HepG2 (cell line): ENCODE data around the gene MYH3. TPM values are rescaled to one million over a fixed set of nuclear protein-coding genes. Genes with fewer than 3 reads are reported as not detected.

ENCODE experiments used
- DMAP1 ChIP-seq: IDR thresholded peaks from 2 replicates; pipeline ENCODE4 v1.6.1; 2016
- HNRNPUL1 ChIP-seq: fragments of 200-400 bp; formaldehyde crosslinking; IDR thresholded peaks from 2 replicates; pipeline ENCODE4 v1.6.1; 2017; ENCODE audit warnings: low read depth, mild to moderate bottlenecking, low read length, moderate library complexity
- PRPF4 ChIP-seq: fragments of 200-400 bp; formaldehyde crosslinking; IDR thresholded peaks from 2 replicates; pipeline ENCODE4 v1.6.1; 2016; ENCODE audit warnings: low read length, low read depth; ENCODE audit not compliant: poor library complexity, severe bottlenecking
- TMF1 ChIP-seq: sonication (generic); formaldehyde crosslinking; IDR thresholded peaks from 2 replicates; pipeline ENCODE4 v1.8.1; 2022; ENCODE audit warnings: low read depth, missing genetic modification reagents
- ZNF138 ChIP-seq: sonication (generic); formaldehyde crosslinking; IDR thresholded peaks from 2 replicates; pipeline ENCODE4 v1.5.0; 2020; ENCODE audit warnings: mild to moderate bottlenecking, low read depth, missing genetic modification reagents
- ZNF615 ChIP-seq: sonication (generic); formaldehyde crosslinking; IDR thresholded peaks from 2 replicates; pipeline ENCODE4 v1.5.0; 2020; ENCODE audit warnings: mild to moderate bottlenecking, missing genetic modification reagents, borderline replicate concordance
- ZNF672 ChIP-seq: sonication (generic); formaldehyde crosslinking; IDR thresholded peaks from 2 replicates; pipeline ENCODE4 v1.8.1; 2022; ENCODE audit warnings: missing genetic modification reagents
- polyA plus RNA-seq, 8 experiments: library from polyadenylated mRNA; depleted of rRNA in 3 of 8; stranded (reverse) in 7 of 8; unstranded in 1 of 8; fragments of >200 nt; fragmentation: Illumina TruSeq in 4 of 8; extraction: Trizol in 4 of 8; gene quantifications; 2 replicates each; pipeline versions ENCODE4 v1.2.1 to v1.2.3, GENCODE V29; 2011 to 2016; ENCODE audit warnings: low read depth in 4 of 8, missing spikeins in 1 of 8, mixed read lengths in 1 of 8; ENCODE audit not compliant: insufficient read depth in 1 of 8
- total RNA-seq, 5 experiments: library from RNA; depleted of rRNA; stranded (reverse); fragments of >200 nt; fragmentation: Illumina TruSeq; extraction: Trizol; gene quantifications; 2 replicates each; pipeline ENCODE4 v1.2.3, GENCODE V29; 2016; ENCODE audit warnings: low read depth in 1 of 5
- TF ChIP-seq, protein P1 (sequence below): sonication (generic); formaldehyde crosslinking; IDR thresholded peaks from 2 replicates; pipeline ENCODE4 v1.5.0; 2020; ENCODE audit warnings: mild to moderate bottlenecking, missing genetic modification reagents, borderline replicate concordance
- TF ChIP-seq, protein P2 (sequence below): sonication (generic); formaldehyde crosslinking; IDR thresholded peaks from 2 replicates; pipeline ENCODE4 v1.5.0; 2020; ENCODE audit warnings: missing genetic modification reagents

MYH3 gene
- total and polyA plus RNA-seq, 2 of the 13 experiments (the other 11 are each of a cell fraction or from before 2014, with no cell fraction given): 2.5 to 4.5 TPM

- TF ChIP-seq, protein P1, sequence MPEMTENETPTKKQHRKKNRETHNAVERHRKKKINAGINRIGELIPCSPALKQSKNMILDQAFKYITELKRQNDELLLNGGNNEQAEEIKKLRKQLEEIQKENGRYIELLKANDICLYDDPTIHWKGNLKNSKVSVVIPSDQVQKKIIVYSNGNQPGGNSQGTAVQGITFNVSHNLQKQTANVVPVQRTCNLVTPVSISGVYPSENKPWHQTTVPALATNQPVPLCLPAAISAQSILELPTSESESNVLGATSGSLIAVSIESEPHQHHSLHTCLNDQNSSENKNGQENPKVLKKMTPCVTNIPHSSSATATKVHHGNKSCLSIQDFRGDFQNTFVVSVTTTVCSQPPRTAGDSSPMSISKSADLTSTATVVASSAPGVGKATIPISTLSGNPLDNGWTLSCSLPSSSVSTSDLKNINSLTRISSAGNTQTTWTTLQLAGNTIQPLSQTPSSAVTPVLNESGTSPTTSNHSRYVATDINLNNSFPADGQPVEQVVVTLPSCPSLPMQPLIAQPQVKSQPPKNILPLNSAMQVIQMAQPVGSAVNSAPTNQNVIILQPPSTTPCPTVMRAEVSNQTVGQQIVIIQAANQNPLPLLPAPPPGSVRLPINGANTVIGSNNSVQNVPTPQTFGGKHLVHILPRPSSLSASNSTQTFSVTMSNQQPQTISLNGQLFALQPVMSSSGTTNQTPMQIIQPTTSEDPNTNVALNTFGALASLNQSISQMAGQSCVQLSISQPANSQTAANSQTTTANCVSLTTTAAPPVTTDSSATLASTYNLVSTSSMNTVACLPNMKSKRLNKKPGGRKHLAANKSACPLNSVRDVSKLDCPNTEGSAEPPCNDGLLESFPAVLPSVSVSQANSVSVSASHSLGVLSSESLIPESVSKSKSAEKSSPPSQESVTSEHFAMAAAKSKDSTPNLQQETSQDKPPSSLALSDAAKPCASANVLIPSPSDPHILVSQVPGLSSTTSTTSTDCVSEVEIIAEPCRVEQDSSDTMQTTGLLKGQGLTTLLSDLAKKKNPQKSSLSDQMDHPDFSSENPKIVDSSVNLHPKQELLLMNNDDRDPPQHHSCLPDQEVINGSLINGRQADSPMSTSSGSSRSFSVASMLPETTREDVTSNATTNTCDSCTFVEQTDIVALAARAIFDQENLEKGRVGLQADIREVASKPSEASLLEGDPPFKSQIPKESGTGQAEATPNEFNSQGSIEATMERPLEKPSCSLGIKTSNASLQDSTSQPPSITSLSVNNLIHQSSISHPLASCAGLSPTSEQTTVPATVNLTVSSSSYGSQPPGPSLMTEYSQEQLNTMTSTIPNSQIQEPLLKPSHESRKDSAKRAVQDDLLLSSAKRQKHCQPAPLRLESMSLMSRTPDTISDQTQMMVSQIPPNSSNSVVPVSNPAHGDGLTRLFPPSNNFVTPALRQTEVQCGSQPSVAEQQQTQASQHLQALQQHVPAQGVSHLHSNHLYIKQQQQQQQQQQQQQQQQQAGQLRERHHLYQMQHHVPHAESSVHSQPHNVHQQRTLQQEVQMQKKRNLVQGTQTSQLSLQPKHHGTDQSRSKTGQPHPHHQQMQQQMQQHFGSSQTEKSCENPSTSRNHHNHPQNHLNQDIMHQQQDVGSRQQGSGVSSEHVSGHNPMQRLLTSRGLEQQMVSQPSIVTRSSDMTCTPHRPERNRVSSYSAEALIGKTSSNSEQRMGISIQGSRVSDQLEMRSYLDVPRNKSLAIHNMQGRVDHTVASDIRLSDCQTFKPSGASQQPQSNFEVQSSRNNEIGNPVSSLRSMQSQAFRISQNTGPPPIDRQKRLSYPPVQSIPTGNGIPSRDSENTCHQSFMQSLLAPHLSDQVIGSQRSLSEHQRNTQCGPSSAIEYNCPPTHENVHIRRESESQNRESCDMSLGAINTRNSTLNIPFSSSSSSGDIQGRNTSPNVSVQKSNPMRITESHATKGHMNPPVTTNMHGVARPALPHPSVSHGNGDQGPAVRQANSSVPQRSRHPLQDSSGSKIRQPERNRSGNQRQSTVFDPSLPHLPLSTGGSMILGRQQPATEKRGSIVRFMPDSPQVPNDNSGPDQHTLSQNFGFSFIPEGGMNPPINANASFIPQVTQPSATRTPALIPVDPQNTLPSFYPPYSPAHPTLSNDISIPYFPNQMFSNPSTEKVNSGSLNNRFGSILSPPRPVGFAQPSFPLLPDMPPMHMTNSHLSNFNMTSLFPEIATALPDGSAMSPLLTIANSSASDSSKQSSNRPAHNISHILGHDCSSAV (CRISPR knock-in tag): no peak
- no peak for TF ChIP-seq ZNF615
- no peak for TF ChIP-seq DMAP1
- TF ChIP-seq, protein P2, sequence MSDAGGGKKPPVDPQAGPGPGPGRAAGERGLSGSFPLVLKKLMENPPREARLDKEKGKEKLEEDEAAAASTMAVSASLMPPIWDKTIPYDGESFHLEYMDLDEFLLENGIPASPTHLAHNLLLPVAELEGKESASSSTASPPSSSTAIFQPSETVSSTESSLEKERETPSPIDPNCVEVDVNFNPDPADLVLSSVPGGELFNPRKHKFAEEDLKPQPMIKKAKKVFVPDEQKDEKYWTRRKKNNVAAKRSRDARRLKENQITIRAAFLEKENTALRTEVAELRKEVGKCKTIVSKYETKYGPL (CRISPR knock-in tag): no peak
- no peak for TF ChIP-seq ZNF672 (CRISPR knock-in tag)
- no peak for TF ChIP-seq ZNF138 (CRISPR knock-in tag)
- TF ChIP-seq PRPF4: no peak
- TF ChIP-seq TMF1 (CRISPR knock-in tag): no peak
- no peak for TF ChIP-seq HNRNPUL1
- TF ChIP-seq, all 625 proteins: peak for 0
Measured at GRCh38 chr17:10668775-10669174, 11.7 kb upstream of the MYH3 start (continued).
